ENCODE data around the gene RNF44.

Gene RNF44

DNA sequence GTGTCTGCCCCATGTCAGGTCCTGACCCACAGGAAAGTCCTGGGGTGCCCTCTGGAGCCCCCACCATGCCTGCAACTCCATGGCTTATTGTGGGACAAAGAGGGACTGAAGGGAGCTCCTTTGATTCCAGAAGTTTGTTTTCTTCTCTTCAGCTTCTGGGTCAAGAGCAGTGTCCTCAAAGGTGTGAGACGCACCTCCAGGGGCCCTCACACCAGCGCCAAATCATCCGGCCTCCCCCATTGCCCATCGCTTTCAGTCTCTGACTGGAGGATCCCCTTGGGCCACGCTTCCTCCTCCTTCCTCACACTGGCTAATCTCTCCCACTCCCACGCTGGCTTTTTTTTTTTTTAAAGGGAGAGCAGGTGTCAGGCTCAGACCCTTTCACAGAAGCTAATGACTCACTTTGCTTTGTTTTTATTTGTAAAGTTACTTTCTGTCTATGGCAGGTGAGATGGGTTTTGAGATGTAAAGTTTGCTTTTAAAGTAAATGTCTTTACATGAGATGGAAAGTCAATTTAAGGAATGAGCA is 28.6 kb upstream of the RNF44 start:
- TF ChIP-seq, protein P1, sequence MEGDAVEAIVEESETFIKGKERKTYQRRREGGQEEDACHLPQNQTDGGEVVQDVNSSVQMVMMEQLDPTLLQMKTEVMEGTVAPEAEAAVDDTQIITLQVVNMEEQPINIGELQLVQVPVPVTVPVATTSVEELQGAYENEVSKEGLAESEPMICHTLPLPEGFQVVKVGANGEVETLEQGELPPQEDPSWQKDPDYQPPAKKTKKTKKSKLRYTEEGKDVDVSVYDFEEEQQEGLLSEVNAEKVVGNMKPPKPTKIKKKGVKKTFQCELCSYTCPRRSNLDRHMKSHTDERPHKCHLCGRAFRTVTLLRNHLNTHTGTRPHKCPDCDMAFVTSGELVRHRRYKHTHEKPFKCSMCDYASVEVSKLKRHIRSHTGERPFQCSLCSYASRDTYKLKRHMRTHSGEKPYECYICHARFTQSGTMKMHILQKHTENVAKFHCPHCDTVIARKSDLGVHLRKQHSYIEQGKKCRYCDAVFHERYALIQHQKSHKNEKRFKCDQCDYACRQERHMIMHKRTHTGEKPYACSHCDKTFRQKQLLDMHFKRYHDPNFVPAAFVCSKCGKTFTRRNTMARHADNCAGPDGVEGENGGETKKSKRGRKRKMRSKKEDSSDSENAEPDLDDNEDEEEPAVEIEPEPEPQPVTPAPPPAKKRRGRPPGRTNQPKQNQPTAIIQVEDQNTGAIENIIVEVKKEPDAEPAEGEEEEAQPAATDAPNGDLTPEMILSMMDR (conservative IDR thresholded peaks at IDR 0.05; ENCODE audit: control insufficient read depth, insufficient read depth, low read depth, low read length), result no peak

DNA sequence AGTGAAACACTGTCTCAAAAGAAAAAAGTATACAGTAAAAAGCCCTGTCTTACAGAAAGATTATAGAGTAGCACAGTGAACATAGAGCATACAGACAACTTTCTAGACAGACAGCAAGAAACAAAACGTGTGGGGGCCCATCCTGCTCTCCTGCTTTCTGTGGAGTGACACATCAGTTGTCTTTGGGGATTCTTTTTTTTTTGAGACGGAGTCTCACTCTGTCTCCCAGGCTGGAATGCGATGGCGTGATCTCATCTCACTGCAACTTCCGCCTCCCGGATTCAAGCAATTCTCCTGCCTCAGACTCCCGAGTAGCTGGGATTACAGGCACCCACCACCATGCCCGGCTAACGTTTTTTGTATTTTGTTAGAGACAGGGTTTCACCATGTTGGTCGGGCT is 26.8 kb upstream of the RNF44 start:
- no peak overlapping the region for H3K4me3 ChIP-seq (ENCODE audit: control insufficient read depth, low read depth, low read length)
- TF ChIP-seq, protein P1 (conservative IDR thresholded peaks at IDR 0.05; ENCODE audit: control insufficient read depth, insufficient read depth, low read depth, low read length), result no peak
- no peak for DNase-seq (ENCODE audit: low read depth)

More for the DNA sequence above, 28.6 kb upstream of the RNF44 start:
- no peak for DNase-seq (ENCODE audit: low read depth)
- H3K4me3 ChIP-seq (ENCODE audit: control insufficient read depth, low read depth, low read length), result no peak overlapping the region

GRCh38 chr5:176562189-176562588 is 25.0 kb upstream of the RNF44 start:
- no peak overlapping the region for H3K4me3 ChIP-seq (ENCODE audit: control insufficient read depth, low read depth, low read length)
- TF ChIP-seq, protein P1 (conservative IDR thresholded peaks at IDR 0.05; ENCODE audit: control insufficient read depth, insufficient read depth, low read depth, low read length), result no peak
- no peak for DNase-seq (ENCODE audit: low read depth)

GRCh38 chr5:176561259-176561658 is 24.1 kb upstream of the RNF44 start:
- TF ChIP-seq, protein P1 (conservative IDR thresholded peaks at IDR 0.05; ENCODE audit: control insufficient read depth, insufficient read depth, low read depth, low read length), result no peak
- no peak for DNase-seq (ENCODE audit: low read depth)
- H3K4me3 ChIP-seq (ENCODE audit: control insufficient read depth, low read depth, low read length), result no peak overlapping the region

DNA sequence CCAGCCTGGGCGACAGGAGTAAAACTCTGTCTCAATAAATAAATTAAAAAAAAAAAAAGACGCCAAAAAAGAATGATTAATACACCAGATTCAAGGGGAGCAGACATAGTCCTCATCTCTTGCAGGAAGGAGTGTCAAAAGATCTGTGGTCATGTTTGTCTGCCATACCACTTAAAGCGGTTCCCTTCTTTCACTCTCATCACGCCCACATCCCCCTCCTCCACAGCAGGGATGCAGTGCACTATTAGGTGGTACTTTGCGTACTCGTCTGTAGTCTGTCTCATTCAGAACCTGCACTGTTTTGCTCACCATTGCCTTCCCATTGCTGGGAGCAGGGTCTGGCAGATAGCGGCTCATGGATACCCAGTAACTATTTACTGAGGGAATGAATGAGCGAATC is 23.2 kb upstream of the RNF44 start:
- TF ChIP-seq, protein P1 (conservative IDR thresholded peaks at IDR 0.05; ENCODE audit: control insufficient read depth, insufficient read depth, low read depth, low read length), result no peak
- DNase-seq (ENCODE audit: low read depth), result no peak
- H3K4me3 ChIP-seq (ENCODE audit: control insufficient read depth, low read depth, low read length), result no peak overlapping the region

DNA sequence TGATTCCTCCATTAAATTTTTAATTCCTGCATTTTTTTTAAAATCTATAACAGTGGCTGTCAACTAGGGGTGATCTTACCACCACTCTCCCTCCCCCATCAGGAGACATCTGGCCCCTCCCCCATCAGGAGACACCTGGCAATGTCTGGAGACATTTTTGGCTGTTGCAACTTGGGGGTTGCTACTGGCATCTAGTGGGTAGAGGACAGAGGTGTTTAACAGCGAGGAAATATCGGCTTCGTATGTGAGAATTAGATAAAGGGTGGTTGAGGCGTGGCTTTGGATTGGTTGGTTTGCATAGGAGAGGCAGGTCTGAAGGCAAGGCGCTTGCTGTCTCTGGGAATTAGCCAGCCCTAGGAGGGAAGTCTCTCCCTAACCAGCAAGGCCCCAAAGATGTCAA is 22.5 kb upstream of the RNF44 start:
- no peak for DNase-seq (ENCODE audit: low read depth)
- TF ChIP-seq, protein P1 (conservative IDR thresholded peaks at IDR 0.05; ENCODE audit: control insufficient read depth, insufficient read depth, low read depth, low read length), result no peak
- no peak overlapping the region for H3K4me3 ChIP-seq (ENCODE audit: control insufficient read depth, low read depth, low read length)

- H3K4me3 ChIP-seq (ENCODE audit: control insufficient read depth, low read depth, low read length), result no peak overlapping the region
- DNase-seq (ENCODE audit: low read depth), result no peak
- TF ChIP-seq, protein P1 (conservative IDR thresholded peaks at IDR 0.05; ENCODE audit: control insufficient read depth, insufficient read depth, low read depth, low read length), result no peak
Observed at GRCh38 chr5:176557846-176558245, 20.6 kb upstream of the RNF44 start.
